Measurements from ENCODE around the gene STX8. TPM values are rescaled to one million over a fixed set of nuclear protein-coding genes. Genes with fewer than 3 reads are reported as not detected.

The STX8 gene
- total and polyA plus RNA-seq, 7 donors: 40.4 to 104 (median 72.6) TPM

- no peaks in the 10 kb centered on the region for H3K36me3 ChIP-seq
- H3K4me3 ChIP-seq: no peak overlapping the region
- no peak overlapping the region for H3K27ac ChIP-seq
- no peaks in the 10 kb centered on the region for H3K9me3 ChIP-seq
- whole genome bisulfite sequencing, 2 donors: 93% methylated on average over 10 of the region's 10 CpGs
- TF ChIP-seq POLR2A (IDR thresholded peaks at IDR 0.05) (no peak), POLR2AphosphoS5 (IDR thresholded peaks at IDR 0.05) (no peak), CTCF (IDR thresholded peaks at IDR 0.05) (no peak), EP300 (IDR thresholded peaks at IDR 0.05) (no peak)
- no peak for DNase-seq
- intact Hi-C loops (cut with DNase I): no loop called here
- H3K27me3 ChIP-seq: no peaks in the 10 kb centered on the region
- H3K4me1 ChIP-seq: peaks cover 0 to 19% (median 7%) of the 10 kb centered on the region in 4 donors
These were observed 367.1 kb downstream of the STX8 start for GRCh38 chr17:9208381-9209105.

GRCh38 chr17:9206741-9207332 lies 368.8 kb downstream of the STX8 start:
- 15 to 56% methylated on average over 14 of the region's 14 CpGs for WGBS, 2 donors
- peak overlapping the region; percentile 21 to 31 (median 30) for H3K27ac ChIP-seq
- TF ChIP-seq EP300 (IDR thresholded peaks at IDR 0.05) (no peak), POLR2A (IDR thresholded peaks at IDR 0.05) (no peak), CTCF (IDR thresholded peaks at IDR 0.05) (no peak), POLR2AphosphoS5 (IDR thresholded peaks at IDR 0.05) (no peak)
- intact Hi-C loops (cut with DNase I): no loop called here
- H3K9me3 ChIP-seq: no peaks in the 10 kb centered on the region
- no peaks in the 10 kb centered on the region for H3K36me3 ChIP-seq
- DNase-seq: peak; percentile 66
- no peaks in the 10 kb centered on the region for H3K27me3 ChIP-seq
- peak overlapping the region in 1 of 4 donors; percentile 8 for H3K4me3 ChIP-seq
- peaks cover 0 to 19% (median 7%) of the 10 kb centered on the region in 4 donors for H3K4me1 ChIP-seq

- peak overlapping the region in 2 of 4 donors; percentile 29 to 31 for H3K27ac ChIP-seq
- WGBS, 2 donors: 41 to 71% methylated on average over 8 of the region's 8 CpGs
- no peak for TF ChIP-seq EP300 (IDR thresholded peaks at IDR 0.05)
- TF ChIP-seq CTCF (IDR thresholded peaks at IDR 0.05): no peak
- TF ChIP-seq POLR2A (IDR thresholded peaks at IDR 0.05): no peak
- no peak for TF ChIP-seq POLR2AphosphoS5 (IDR thresholded peaks at IDR 0.05)
- intact Hi-C loops (cut with DNase I): no loop called here
- no peak overlapping the region for H3K4me3 ChIP-seq
- H3K27me3 ChIP-seq: no peaks in the 10 kb centered on the region
- DNase-seq: no peak
- no peaks in the 10 kb centered on the region for H3K36me3 ChIP-seq
- peaks cover 0 to 19% (median 7%) of the 10 kb centered on the region in 4 donors for H3K4me1 ChIP-seq
- no peaks in the 10 kb centered on the region for H3K9me3 ChIP-seq
These were observed 369.3 kb downstream of the STX8 start for GRCh38 chr17:9206410-9206703.

GRCh38 chr17:9205520-9206409 lies 369.9 kb downstream of the STX8 start:
- Histone ChIP-seq H3K27ac (peak overlapping the region in 1 of 4 donors; percentile 31), H3K4me3 (no peak overlapping the region), H3K36me3 (no peaks in the 10 kb centered on the region), H3K9me3 (no peaks in the 10 kb centered on the region), H3K4me1 (peaks cover 0 to 19% (median 7%) of the 10 kb centered on the region in 4 donors), H3K27me3 (no peaks in the 10 kb centered on the region)
- no peak for TF ChIP-seq POLR2AphosphoS5 (IDR thresholded peaks at IDR 0.05)
- no peak for TF ChIP-seq CTCF (IDR thresholded peaks at IDR 0.05)
- TF ChIP-seq EP300 (IDR thresholded peaks at IDR 0.05): no peak
- 81 to 88% methylated on average over 14 of the region's 14 CpGs for WGBS, 2 donors
- intact Hi-C loops (cut with DNase I): no loop called here
- no peak for DNase-seq
